ENCODE data around the gene PIPOX. TPM values are rescaled to one million over a fixed set of nuclear protein-coding genes. Genes with fewer than 3 reads are reported as not detected.

PIPOX gene
- total and polyA plus RNA-seq, 2 donors = 0.96 to 1.3 TPM

- Histone ChIP-seq H3K4me1 (ENCODE audit: control insufficient read depth in 2 of 2, insufficient read depth in 2 of 2, low read length in 2 of 2) (no peaks in the 10 kb centered on the region), H3K27me3 (ENCODE audit: control insufficient read depth in 2 of 2, insufficient read depth in 1 of 2, low read length in 1 of 2) (no peaks in the 10 kb centered on the region), H3K36me3 (ENCODE audit: control insufficient read depth in 2 of 2, insufficient read depth in 2 of 2, low read length in 1 of 2) (peaks cover 91 to 94% of the 10 kb centered on the region in 2 donors), H3K9me3 (ENCODE audit: control insufficient read depth in 2 of 2, insufficient read depth in 1 of 2, low read length in 1 of 2) (no peaks in the 10 kb centered on the region), H3K27ac (ENCODE audit: low read depth in 1 of 2, low read length in 1 of 2) (no peak overlapping the region), H3K4me3 (ENCODE audit: low read length in 2 of 2) (no peak overlapping the region)
- 98% methylated on average over 20 of the region's 20 CpGs for WGBS
- DNase-seq (ENCODE audit: low read depth in 6 of 9, low spot score in 9 of 9) = no peak
Observed at GRCh38 chr17:29093090-29093871, 50.3 kb downstream of the PIPOX start.

- no peaks in the 10 kb centered on the region for H3K4me1 ChIP-seq (ENCODE audit: control insufficient read depth in 2 of 2, insufficient read depth in 2 of 2, low read length in 2 of 2)
- WGBS = 92% methylated on average over 11 of the region's 11 CpGs
- DNase-seq (ENCODE audit: low read depth in 6 of 9, low spot score in 9 of 9) = no peak
Observed at GRCh38 chr17:29094101-29094708, 51.3 kb downstream of the PIPOX start.

GRCh38 chr17:29095439-29095838, 52.5 kb downstream of the PIPOX start:
- Histone ChIP-seq H3K4me1 (ENCODE audit: control insufficient read depth in 2 of 2, insufficient read depth in 2 of 2, low read length in 2 of 2) (no peaks in the 10 kb centered on the region), H3K9me3 (ENCODE audit: control insufficient read depth in 2 of 2, insufficient read depth in 1 of 2, low read length in 1 of 2) (no peaks in the 10 kb centered on the region), H3K27me3 (ENCODE audit: control insufficient read depth in 2 of 2, insufficient read depth in 1 of 2, low read length in 1 of 2) (no peaks in the 10 kb centered on the region), H3K36me3 (ENCODE audit: control insufficient read depth in 2 of 2, insufficient read depth in 2 of 2, low read length in 1 of 2) (peaks cover 92 to 98% of the 10 kb centered on the region in 2 donors), H3K4me3 (ENCODE audit: low read length in 2 of 2) (no peak overlapping the region), H3K27ac (ENCODE audit: low read depth in 1 of 2, low read length in 1 of 2) (no peak overlapping the region)
- no peak for DNase-seq (ENCODE audit: low read depth in 6 of 9, low spot score in 9 of 9)
- WGBS = 96% methylated on average over 6 of the region's 6 CpGs

More at GRCh38 chr17:29094101-29094708, 51.3 kb downstream of the PIPOX start:
- H3K9me3 ChIP-seq (ENCODE audit: control insufficient read depth in 2 of 2, insufficient read depth in 1 of 2, low read length in 1 of 2) = no peaks in the 10 kb centered on the region
- H3K4me3 ChIP-seq (ENCODE audit: low read length in 2 of 2) = no peak overlapping the region
- H3K27ac ChIP-seq (ENCODE audit: low read depth in 1 of 2, low read length in 1 of 2) = no peak overlapping the region
- H3K36me3 ChIP-seq (ENCODE audit: control insufficient read depth in 2 of 2, insufficient read depth in 2 of 2, low read length in 1 of 2) = peaks cover 96 to 98% of the 10 kb centered on the region in 2 donors
- no peaks in the 10 kb centered on the region for H3K27me3 ChIP-seq (ENCODE audit: control insufficient read depth in 2 of 2, insufficient read depth in 1 of 2, low read length in 1 of 2)

GRCh38 chr17:29096094-29096493, 53.2 kb downstream of the PIPOX start:
- H3K4me1 ChIP-seq (ENCODE audit: control insufficient read depth in 2 of 2, insufficient read depth in 2 of 2, low read length in 2 of 2) = no peaks in the 10 kb centered on the region
- no peak overlapping the region for H3K27ac ChIP-seq (ENCODE audit: low read depth in 1 of 2, low read length in 1 of 2)
- WGBS = 98% methylated on average over 6 of the region's 6 CpGs
- H3K4me3 ChIP-seq (ENCODE audit: low read length in 2 of 2) = no peak overlapping the region
- no peaks in the 10 kb centered on the region for H3K9me3 ChIP-seq (ENCODE audit: control insufficient read depth in 2 of 2, insufficient read depth in 1 of 2, low read length in 1 of 2)
- H3K27me3 ChIP-seq (ENCODE audit: control insufficient read depth in 2 of 2, insufficient read depth in 1 of 2, low read length in 1 of 2) = no peaks in the 10 kb centered on the region
- no peak for DNase-seq (ENCODE audit: low read depth in 6 of 9, low spot score in 9 of 9)
- H3K36me3 ChIP-seq (ENCODE audit: control insufficient read depth in 2 of 2, insufficient read depth in 2 of 2, low read length in 1 of 2) = peaks cover 91 to 96% of the 10 kb centered on the region in 2 donors

- H3K27me3 ChIP-seq (ENCODE audit: control insufficient read depth in 2 of 2, insufficient read depth in 1 of 2, low read length in 1 of 2) = no peaks in the 10 kb centered on the region
- no peak overlapping the region for H3K27ac ChIP-seq (ENCODE audit: low read depth in 1 of 2, low read length in 1 of 2)
- WGBS = 98% methylated on average over 5 of the region's 5 CpGs
- peaks cover 87 to 93% of the 10 kb centered on the region in 2 donors for H3K36me3 ChIP-seq (ENCODE audit: control insufficient read depth in 2 of 2, insufficient read depth in 2 of 2, low read length in 1 of 2)
- no peaks in the 10 kb centered on the region for H3K4me1 ChIP-seq (ENCODE audit: control insufficient read depth in 2 of 2, insufficient read depth in 2 of 2, low read length in 2 of 2)
- no peaks in the 10 kb centered on the region for H3K9me3 ChIP-seq (ENCODE audit: control insufficient read depth in 2 of 2, insufficient read depth in 1 of 2, low read length in 1 of 2)
- no peak overlapping the region for H3K4me3 ChIP-seq (ENCODE audit: low read length in 2 of 2)
- no peak for DNase-seq (ENCODE audit: low read depth in 6 of 9, low spot score in 9 of 9)
Observed at GRCh38 chr17:29099527-29099926, 56.6 kb downstream of the PIPOX start.

- Histone ChIP-seq H3K27me3 (ENCODE audit: control insufficient read depth in 2 of 2, insufficient read depth in 1 of 2, low read length in 1 of 2) (no peaks in the 10 kb centered on the region), H3K4me1 (ENCODE audit: control insufficient read depth in 2 of 2, insufficient read depth in 2 of 2, low read length in 2 of 2) (no peaks in the 10 kb centered on the region), H3K4me3 (ENCODE audit: low read length in 2 of 2) (no peak overlapping the region), H3K27ac (ENCODE audit: low read depth in 1 of 2, low read length in 1 of 2) (no peak overlapping the region), H3K9me3 (ENCODE audit: control insufficient read depth in 2 of 2, insufficient read depth in 1 of 2, low read length in 1 of 2) (no peaks in the 10 kb centered on the region), H3K36me3 (ENCODE audit: control insufficient read depth in 2 of 2, insufficient read depth in 2 of 2, low read length in 1 of 2) (peaks cover 84 to 88% of the 10 kb centered on the region in 2 donors)
- no peak for DNase-seq (ENCODE audit: low read depth in 6 of 9, low spot score in 9 of 9)
- WGBS = 96% methylated on average over 8 of the region's 8 CpGs
Observed at GRCh38 chr17:29100296-29100695, 57.4 kb downstream of the PIPOX start.

GRCh38 chr17:29102046-29102445, 59.1 kb downstream of the PIPOX start:
- WGBS = 97% methylated on average over 3 of the region's 3 CpGs
- Histone ChIP-seq H3K4me3 (ENCODE audit: low read length in 2 of 2) (no peak overlapping the region), H3K9me3 (ENCODE audit: control insufficient read depth in 2 of 2, insufficient read depth in 1 of 2, low read length in 1 of 2) (no peaks in the 10 kb centered on the region), H3K27me3 (ENCODE audit: control insufficient read depth in 2 of 2, insufficient read depth in 1 of 2, low read length in 1 of 2) (no peaks in the 10 kb centered on the region), H3K27ac (ENCODE audit: low read depth in 1 of 2, low read length in 1 of 2) (no peak overlapping the region), H3K36me3 (ENCODE audit: control insufficient read depth in 2 of 2, insufficient read depth in 2 of 2, low read length in 1 of 2) (peaks cover 86 to 90% of the 10 kb centered on the region in 2 donors), H3K4me1 (ENCODE audit: control insufficient read depth in 2 of 2, insufficient read depth in 2 of 2, low read length in 2 of 2) (no peaks in the 10 kb centered on the region)
- DNase-seq (ENCODE audit: low read depth in 6 of 9, low spot score in 9 of 9) = no peak

GRCh38 chr17:29102741-29103181, 59.8 kb downstream of the PIPOX start:
- Histone ChIP-seq H3K27me3 (ENCODE audit: control insufficient read depth in 2 of 2, insufficient read depth in 1 of 2, low read length in 1 of 2) (no peaks in the 10 kb centered on the region), H3K27ac (ENCODE audit: low read depth in 1 of 2, low read length in 1 of 2) (no peak overlapping the region), H3K36me3 (ENCODE audit: control insufficient read depth in 2 of 2, insufficient read depth in 2 of 2, low read length in 1 of 2) (peaks cover 87 to 89% of the 10 kb centered on the region in 2 donors), H3K4me1 (ENCODE audit: control insufficient read depth in 2 of 2, insufficient read depth in 2 of 2, low read length in 2 of 2) (no peaks in the 10 kb centered on the region), H3K9me3 (ENCODE audit: control insufficient read depth in 2 of 2, insufficient read depth in 1 of 2, low read length in 1 of 2) (no peaks in the 10 kb centered on the region), H3K4me3 (ENCODE audit: low read length in 2 of 2) (no peak overlapping the region)
- no peak for DNase-seq (ENCODE audit: low read depth in 6 of 9, low spot score in 9 of 9)
- WGBS = 98% methylated on average over 11 of the region's 11 CpGs

- Histone ChIP-seq H3K36me3 (ENCODE audit: control insufficient read depth in 2 of 2, insufficient read depth in 2 of 2, low read length in 1 of 2) (peaks cover 87 to 89% of the 10 kb centered on the region in 2 donors), H3K4me3 (ENCODE audit: low read length in 2 of 2) (no peak overlapping the region), H3K27ac (ENCODE audit: low read depth in 1 of 2, low read length in 1 of 2) (no peak overlapping the region), H3K4me1 (ENCODE audit: control insufficient read depth in 2 of 2, insufficient read depth in 2 of 2, low read length in 2 of 2) (no peaks in the 10 kb centered on the region), H3K27me3 (ENCODE audit: control insufficient read depth in 2 of 2, insufficient read depth in 1 of 2, low read length in 1 of 2) (no peaks in the 10 kb centered on the region), H3K9me3 (ENCODE audit: control insufficient read depth in 2 of 2, insufficient read depth in 1 of 2, low read length in 1 of 2) (no peaks in the 10 kb centered on the region)
- WGBS = 99% methylated on average over 4 of the region's 4 CpGs
- DNase-seq (ENCODE audit: low read depth in 6 of 9, low spot score in 9 of 9) = no peak
Observed at GRCh38 chr17:29103341-29103740, 60.4 kb downstream of the PIPOX start.

Measured in thymus (tissue), 11 donors.